CD14-positive monocyte (primary cell): Measurements from ENCODE around the gene MRPL36. TPM values are rescaled to one million over a fixed set of nuclear protein-coding genes. Genes with fewer than 3 reads are reported as not detected.
A peak's percentile ranks its signal among the peaks of the same experiment; 100 is the strongest.

ENCODE experiments used
- DNase-seq, 3 donors: peaks; one replicate each; pipeline ENCODE4 v3.0.0-alpha.2; 2011 to 2022
- H2AFZ ChIP-seq: 2 replicates; pipeline ENCODE4 v1.6.0; 2012; ENCODE audit warnings: mild to moderate bottlenecking, low read depth, low read length, inconsistent platforms; ENCODE audit not compliant: insufficient read depth, poor library complexity, severe bottlenecking
- H3K27ac ChIP-seq, 2 donors: 1 replicate in 1 of 2; 2 replicates in 1 of 2; pipeline ENCODE4 v1.5.1; 2012 to 2013; ENCODE audit warnings: low read length in 2 of 2, control low read depth in 1 of 2, inconsistent platforms in 1 of 2, low read depth in 1 of 2, mild to moderate bottlenecking in 1 of 2
- H3K27me3 ChIP-seq, 2 donors: one replicate each; pipeline versions ENCODE4 v1.6.0 to v1.6.1; 2011 to 2013; ENCODE audit warnings: low read length in 2 of 2; ENCODE audit not compliant: control insufficient read depth in 2 of 2, insufficient read depth in 2 of 2
- H3K36me3 ChIP-seq, 2 donors: replicated peaks in 1 of 2; 1 replicate in 1 of 2; 2 replicates in 1 of 2; pipeline versions ENCODE4 v1.5.1 to v1.6.1; 2012 to 2013; ENCODE audit warnings: low read length in 2 of 2, control low read depth in 1 of 2, inconsistent platforms in 1 of 2, mild to moderate bottlenecking in 1 of 2; ENCODE audit not compliant: insufficient read depth in 2 of 2, control insufficient read depth in 1 of 2
- H3K4me1 ChIP-seq, 2 donors: 1 replicate in 1 of 2; 2 replicates in 1 of 2; pipeline versions ENCODE4 v1.5.1 to v1.6.1; 2012 to 2013; ENCODE audit warnings: low read length in 2 of 2, control low read depth in 1 of 2, inconsistent platforms in 1 of 2, mild to moderate bottlenecking in 1 of 2, moderate library complexity in 1 of 2; ENCODE audit not compliant: insufficient read depth in 2 of 2, control insufficient read depth in 1 of 2
- H3K4me2 ChIP-seq: replicated peaks from 2 replicates; pipeline ENCODE3; 2012; ENCODE audit warnings: low read length, moderate library complexity, mild to moderate bottlenecking; ENCODE audit not compliant: poor library complexity, severe bottlenecking; ENCODE audit errors: extremely low read depth
- H3K4me3 ChIP-seq, 3 experiments: fragments of 200-600 bp in 1 of 3; sonication (generic) in 1 of 3; replicated peaks in 1 of 3; 1 replicate in 2 of 3; 2 replicates in 1 of 3; pipeline ENCODE4 v1.5.1; 2011 to 2013; ENCODE audit warnings: low read length in 3 of 3, mild to moderate bottlenecking in 3 of 3, control low read depth in 2 of 3, low read depth in 2 of 3, inconsistent platforms in 1 of 3, moderate library complexity in 1 of 3
- H3K79me2 ChIP-seq: 2 replicates; pipeline ENCODE4 v1.6.0; 2012; ENCODE audit warnings: mild to moderate bottlenecking, control low read depth, inconsistent platforms, low read length, moderate library complexity; ENCODE audit not compliant: insufficient read depth
- H3K9ac ChIP-seq: 2 replicates; pipeline ENCODE4 v1.6.0; 2017; ENCODE audit warnings: low read length, mild to moderate bottlenecking; ENCODE audit not compliant: insufficient read depth, poor library complexity, severe bottlenecking
- H3K9me3 ChIP-seq, 2 donors: replicated peaks in 1 of 2; 1 replicate in 1 of 2; 2 replicates in 1 of 2; pipeline versions ENCODE4 v1.5.1 to v1.6.1; 2012 to 2013; ENCODE audit warnings: low read length in 2 of 2, control low read depth in 1 of 2; ENCODE audit not compliant: control insufficient read depth in 1 of 2, insufficient read depth in 1 of 2
- H4K20me1 ChIP-seq: 2 replicates; pipeline ENCODE4 v1.6.0; 2012; ENCODE audit warnings: mild to moderate bottlenecking, low read length, control low read depth, moderate library complexity; ENCODE audit not compliant: insufficient read depth
- H3K27ac Mint-ChIP-seq, 7 donors: one replicate each; pipeline ENCODE4 v1.8.0; 2020; ENCODE audit warnings: mild to moderate bottlenecking in 7 of 7, mixed read lengths in 7 of 7, moderate library complexity in 6 of 7, inconsistent platforms in 2 of 7
- H3K27me3 Mint-ChIP-seq, 3 donors: one replicate each; pipeline ENCODE4 v1.8.0; 2021 to 2022; ENCODE audit warnings: low read depth in 3 of 3, mild to moderate bottlenecking in 3 of 3, mixed read lengths in 3 of 3, moderate library complexity in 3 of 3, inconsistent platforms in 1 of 3
- H3K36me3 Mint-ChIP-seq, 2 donors: one replicate each; pipeline ENCODE4 v1.8.0; 2020; ENCODE audit warnings: mixed read lengths in 2 of 2, inconsistent platforms in 1 of 2, mild to moderate bottlenecking in 1 of 2
- H3K4me1 Mint-ChIP-seq: one replicate; pipeline ENCODE4 v1.8.0; 2020; ENCODE audit warnings: mild to moderate bottlenecking, mixed read lengths
- H3K4me3 Mint-ChIP-seq, 2 donors: one replicate each; pipeline ENCODE4 v1.8.0; 2020; ENCODE audit warnings: mild to moderate bottlenecking in 2 of 2, mixed read lengths in 2 of 2, moderate library complexity in 1 of 2
- H3K9me3 Mint-ChIP-seq, 7 donors: one replicate each; pipeline ENCODE4 v1.8.0; 2020 to 2022; ENCODE audit warnings: mixed read lengths in 7 of 7, mild to moderate bottlenecking in 6 of 7, moderate library complexity in 6 of 7, inconsistent platforms in 2 of 7
- CTCF ChIP-seq: fragments of 200-600 bp; IDR thresholded peaks from one replicate; pipeline ENCODE4 v1.8.0; 2022; ENCODE audit warnings: antibody characterized with exemption, mild to moderate bottlenecking
- WGBS: methylation state at CpG from one replicate; pipeline ENCODE4 v1.1.5; 2013; ENCODE audit warnings: missing lambda C conversion rate; ENCODE audit not compliant: insufficient coverage; 5-methylcytosine and 5-hydroxymethylcytosine counted together
- intact Hi-C, 2 donors: fragments of 100-400 bp; cut with micrococcal nuclease; formaldehyde crosslinking; loops; one replicate each; pipeline versions ENCODE4 v1.15.0 to v1.15.1; 2023
- polyA plus RNA-seq, 3 donors: library from polyadenylated mRNA; depleted of rRNA in 1 of 3; unstranded in 2 of 3; stranded (reverse) in 1 of 3; fragments of 300-500 nt in 2 of 3; fragments of >200 nt in 1 of 3; fragmentation: Illumina TruSeq in 2 of 3; gene quantifications; 1 replicate in 2 of 3; 2 replicates in 1 of 3; pipeline ENCODE4 v1.2.3, GENCODE V29; 2012 to 2021

Gene MRPL36
- polyA plus RNA-seq, 3 donors: 17.9 to 81.7 (median 65.9) TPM

- Histone ChIP-seq H3K4me2 (no peak overlapping the region), H2AFZ (no peak overlapping the region), H3K79me2 (no peaks in the 10 kb centered on the region), H3K4me3 (no peak overlapping the region), H3K4me1 (no peaks in the 10 kb centered on the region), H3K9me3 (no peaks in the 10 kb centered on the region), H4K20me1 (no peaks in the 10 kb centered on the region), H3K27ac (no peak overlapping the region), H3K36me3 (no peaks in the 10 kb centered on the region), H3K9ac (no peak overlapping the region), H3K27me3 (no peaks in the 10 kb centered on the region)
- no peaks in the 10 kb centered on the region for H3K36me3 Mint-ChIP-seq
- no peak overlapping the region for H3K27ac Mint-ChIP-seq
- H3K4me3 Mint-ChIP-seq: peak overlapping the region in 1 of 2 donors; percentile 9
- peaks cover 10 to 17% (median 11%) of the 10 kb centered on the region in 3 donors for H3K27me3 Mint-ChIP-seq
- no peak for TF ChIP-seq CTCF
- no peak for DNase-seq
- peaks cover 0 to 3% (median 0%) of the 10 kb centered on the region in 7 donors for H3K9me3 Mint-ChIP-seq
- WGBS: 78% methylated on average over 17 of the region's 20 CpGs
- no peaks in the 10 kb centered on the region for H3K4me1 Mint-ChIP-seq
- intact Hi-C loops: no loop called here
These were observed 28.2 kb downstream of the MRPL36 start for GRCh38 chr5:1771149-1772065.

GRCh38 chr5:1770443-1770802 lies 29.2 kb downstream of the MRPL36 start:
- H3K27me3 ChIP-seq: no peaks in the 10 kb centered on the region
- no peaks in the 10 kb centered on the region for H3K4me1 ChIP-seq
- no peak overlapping the region for H3K27ac Mint-ChIP-seq
- no peaks in the 10 kb centered on the region for H3K4me1 Mint-ChIP-seq
- H3K36me3 Mint-ChIP-seq: no peaks in the 10 kb centered on the region
- H2AFZ ChIP-seq: no peak overlapping the region
- TF ChIP-seq CTCF: no peak
- H3K79me2 ChIP-seq: no peaks in the 10 kb centered on the region
- H3K9me3 Mint-ChIP-seq: peaks cover 0 to 3% (median 0%) of the 10 kb centered on the region in 7 donors
- H3K4me3 ChIP-seq: no peak overlapping the region
- no peak overlapping the region for H3K4me3 Mint-ChIP-seq
- peaks cover 10 to 20% (median 11%) of the 10 kb centered on the region in 3 donors for H3K27me3 Mint-ChIP-seq
- no peaks in the 10 kb centered on the region for H4K20me1 ChIP-seq
- no peaks in the 10 kb centered on the region for H3K36me3 ChIP-seq
- no peak overlapping the region for H3K4me2 ChIP-seq
- no peak overlapping the region for H3K9ac ChIP-seq
- no peaks in the 10 kb centered on the region for H3K9me3 ChIP-seq
- intact Hi-C loops: no loop called here
- H3K27ac ChIP-seq: no peak overlapping the region
- WGBS: 81% methylated on average over 3 of the region's 6 CpGs
- no peak for DNase-seq
